GM12878 (cell line): Measurements from ENCODE around the gene ZDHHC7. TPM values are rescaled to one million over a fixed set of nuclear protein-coding genes. Genes with fewer than 3 reads are reported as not detected.
A peak's percentile ranks its signal among the peaks of the same experiment; 100 is the strongest.

Source experiments
- BMI1 ChIP-seq: fragments of 450-650 bp; IDR thresholded peaks from 2 replicates; pipeline ENCODE4 v1.6.1; 2016; ENCODE audit warnings: mild to moderate bottlenecking, moderate library complexity, borderline replicate concordance
- BRCA1 ChIP-seq: IDR thresholded peaks from 2 replicates; pipeline ENCODE4 v1.6.1; 2011; ENCODE audit warnings: low read depth, low read length, improper control_type of control experiment
- EGR1 ChIP-seq, 2 experiments: IDR thresholded peaks; 1 replicate in 1 of 2; 2 replicates in 1 of 2; pipeline ENCODE4 v1.6.1; 2011 to 2012; ENCODE audit warnings: low read depth in 2 of 2, low read length in 2 of 2, borderline replicate concordance in 1 of 2, mild to moderate bottlenecking in 1 of 2, moderate library complexity in 1 of 2
- MTA3 ChIP-seq: IDR thresholded peaks from 2 replicates; pipeline ENCODE4 v1.6.1; 2012; ENCODE audit warnings: low read length, inconsistent platforms, borderline replicate concordance
- MXI1 ChIP-seq: fragments of 150-350 bp; IDR thresholded peaks from 2 replicates; pipeline ENCODE4 v1.6.1; 2011; ENCODE audit warnings: low read depth, mild to moderate bottlenecking, inconsistent platforms, low read length, improper control_type of control experiment
- MYB ChIP-seq: fragments of 150-350 bp; IDR thresholded peaks from 2 replicates; pipeline ENCODE4 v1.6.1; 2014; ENCODE audit warnings: mild to moderate bottlenecking, low read depth, low read length, borderline replicate concordance
- NFYA ChIP-seq: IDR thresholded peaks from 2 replicates; pipeline ENCODE4 v1.6.1; 2011; ENCODE audit warnings: low read depth, mild to moderate bottlenecking, low read length, improper control_type of control experiment, borderline replicate concordance
- NR2C2 ChIP-seq: IDR thresholded peaks from 2 replicates; pipeline ENCODE4 v1.6.1; 2011; ENCODE audit warnings: borderline replicate concordance, low read depth; ENCODE audit not compliant: control insufficient read depth, insufficient read length
- NRF1 ChIP-seq: conservative IDR thresholded peaks from 2 replicates; pipeline ENCODE4 v1.6.1; 2011; ENCODE audit warnings: mild to moderate bottlenecking, low read depth, low read length, improper control_type of control experiment
- POLR2A ChIP-seq: IDR thresholded peaks from 2 replicates; pipeline ENCODE4 v1.6.1; 2011; ENCODE audit warnings: low read depth, mild to moderate bottlenecking, low read length
- RBBP5 ChIP-seq: fragments of 200-600 bp; sonication (generic); conservative IDR thresholded peaks from 2 replicates; pipeline ENCODE4 v1.6.1; 2016
- SIN3A ChIP-seq: IDR thresholded peaks from 2 replicates; pipeline ENCODE4 v1.6.1; 2012; ENCODE audit warnings: low read depth, low read length, improper control_type of control experiment
- SMAD1 ChIP-seq: fragments of 450-650 bp; IDR thresholded peaks from 2 replicates; pipeline ENCODE4 v1.6.1; 2018; ENCODE audit warnings: mild to moderate bottlenecking, low read depth; ENCODE audit not compliant: partially characterized antibody
- SMC3 ChIP-seq: IDR thresholded peaks from 2 replicates; pipeline ENCODE4 v1.6.1; 2011; ENCODE audit warnings: low read length, improper control_type of control experiment, borderline replicate concordance
- SRF ChIP-seq, 2 experiments: IDR thresholded peaks; 2 replicates each; pipeline ENCODE4 v1.6.1; 2011; ENCODE audit warnings: low read depth in 2 of 2, low read length in 2 of 2, mild to moderate bottlenecking in 1 of 2, moderate library complexity in 1 of 2
- ZNF217 ChIP-seq: fragments of 450-650 bp; IDR thresholded peaks from 2 replicates; pipeline ENCODE4 v1.6.1; 2017; ENCODE audit warnings: antibody characterized with exemption, mild to moderate bottlenecking
- polyA plus RNA-seq, 11 experiments: library from polyadenylated mRNA; depleted of rRNA in 4 of 11; unstranded in 6 of 11; stranded (reverse) in 5 of 11; fragments of >200 nt; fragmentation: Nextera tagmentation in 4 of 11; fragmentation: Illumina TruSeq in 1 of 11; extraction: Ambion mirVana in 4 of 11; extraction: Trizol in 1 of 11; gene quantifications; 1 replicate in 1 of 11; 2 replicates in 10 of 11; pipeline versions ENCODE4 v1.2.1 to v1.2.3, GENCODE V29; 2011 to 2016; ENCODE audit warnings: inconsistent platforms in 2 of 11, missing spikeins in 2 of 11, low read depth in 1 of 11
- total RNA-seq, 4 experiments: library from RNA; depleted of rRNA in 3 of 4; stranded (reverse); fragments of >200 nt in 3 of 4; fragmentation: Illumina TruSeq in 1 of 4; extraction: Trizol in 1 of 4; gene quantifications; 2 replicates each; pipeline versions ENCODE4 v1.2.1 to v1.2.3, GENCODE V29; 2013 to 2021
- TF ChIP-seq, protein P1 (sequence below): fragments of 450-650 bp; formaldehyde crosslinking; IDR thresholded peaks from 2 replicates; pipeline ENCODE4 v1.4.0; 2020; ENCODE audit warnings: mild to moderate bottlenecking, moderate library complexity
- TF ChIP-seq, protein P2 (sequence below): fragments of 450-650 bp; IDR thresholded peaks from 2 replicates; pipeline ENCODE4 v1.6.1; 2017; ENCODE audit warnings: low read depth, mild to moderate bottlenecking, moderate library complexity
- TF ChIP-seq, protein P3 (sequence below): IDR thresholded peaks from 2 replicates; pipeline ENCODE4 v1.6.1; 2012; ENCODE audit warnings: low read length, inconsistent platforms
- TF ChIP-seq, protein P4 (sequence below): fragments of 450-650 bp; conservative IDR thresholded peaks from 2 replicates; pipeline ENCODE4 v1.6.1; 2017; ENCODE audit warnings: mild to moderate bottlenecking, moderate library complexity

ZDHHC7 gene
- total and polyA plus RNA-seq, 10 of the 15 experiments (the other 5 are each of a cell fraction or from before 2014, with no cell fraction given) = 0.87 to 26.0 (median 20.0) TPM

DNA sequence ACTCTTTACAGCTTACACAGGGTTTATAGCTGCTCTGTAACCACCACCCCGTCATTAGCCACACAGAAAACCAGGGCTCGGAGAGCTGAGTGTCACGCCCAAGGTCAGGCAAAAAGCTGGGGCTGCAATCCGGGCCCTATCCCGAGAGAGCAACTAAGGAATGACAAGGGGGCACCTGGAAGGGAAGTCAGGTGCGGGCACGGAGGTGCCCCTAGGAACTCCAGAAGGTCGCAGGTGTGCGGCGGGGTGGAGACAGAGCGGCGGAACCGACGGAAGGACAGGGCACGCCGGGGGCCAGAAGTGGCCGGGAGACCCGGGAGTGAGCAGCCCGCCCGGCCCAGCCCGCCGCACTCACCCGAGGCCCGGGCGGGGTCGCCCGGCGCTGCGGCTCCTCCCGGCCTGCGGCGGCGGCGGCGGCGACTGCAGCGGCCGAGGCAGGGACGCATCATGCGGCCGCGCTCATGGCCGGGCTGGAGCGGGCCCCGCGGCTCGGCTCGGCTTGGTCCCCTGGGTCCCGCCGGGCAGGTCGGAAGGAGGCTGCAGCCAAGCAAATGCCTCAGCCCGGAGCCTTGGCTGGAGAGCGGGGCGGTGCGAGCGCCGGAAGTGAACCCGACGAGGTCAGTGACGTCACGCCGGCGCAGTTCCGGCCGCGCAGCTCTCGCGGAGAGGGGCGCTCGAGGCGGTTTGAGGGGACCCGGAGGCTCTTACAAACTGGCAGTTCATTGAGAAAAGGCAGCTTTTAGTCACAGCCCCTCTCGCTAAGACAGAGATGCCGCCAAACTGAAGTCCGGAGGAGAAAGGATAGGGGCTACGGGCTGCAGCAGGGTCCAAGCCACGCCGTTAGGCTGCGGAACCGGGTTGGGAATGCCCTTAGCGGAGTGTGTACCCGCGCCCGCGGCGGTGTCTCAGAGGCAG, at the start of gene ZDHHC7 (continued):
- TF ChIP-seq, protein P1, sequence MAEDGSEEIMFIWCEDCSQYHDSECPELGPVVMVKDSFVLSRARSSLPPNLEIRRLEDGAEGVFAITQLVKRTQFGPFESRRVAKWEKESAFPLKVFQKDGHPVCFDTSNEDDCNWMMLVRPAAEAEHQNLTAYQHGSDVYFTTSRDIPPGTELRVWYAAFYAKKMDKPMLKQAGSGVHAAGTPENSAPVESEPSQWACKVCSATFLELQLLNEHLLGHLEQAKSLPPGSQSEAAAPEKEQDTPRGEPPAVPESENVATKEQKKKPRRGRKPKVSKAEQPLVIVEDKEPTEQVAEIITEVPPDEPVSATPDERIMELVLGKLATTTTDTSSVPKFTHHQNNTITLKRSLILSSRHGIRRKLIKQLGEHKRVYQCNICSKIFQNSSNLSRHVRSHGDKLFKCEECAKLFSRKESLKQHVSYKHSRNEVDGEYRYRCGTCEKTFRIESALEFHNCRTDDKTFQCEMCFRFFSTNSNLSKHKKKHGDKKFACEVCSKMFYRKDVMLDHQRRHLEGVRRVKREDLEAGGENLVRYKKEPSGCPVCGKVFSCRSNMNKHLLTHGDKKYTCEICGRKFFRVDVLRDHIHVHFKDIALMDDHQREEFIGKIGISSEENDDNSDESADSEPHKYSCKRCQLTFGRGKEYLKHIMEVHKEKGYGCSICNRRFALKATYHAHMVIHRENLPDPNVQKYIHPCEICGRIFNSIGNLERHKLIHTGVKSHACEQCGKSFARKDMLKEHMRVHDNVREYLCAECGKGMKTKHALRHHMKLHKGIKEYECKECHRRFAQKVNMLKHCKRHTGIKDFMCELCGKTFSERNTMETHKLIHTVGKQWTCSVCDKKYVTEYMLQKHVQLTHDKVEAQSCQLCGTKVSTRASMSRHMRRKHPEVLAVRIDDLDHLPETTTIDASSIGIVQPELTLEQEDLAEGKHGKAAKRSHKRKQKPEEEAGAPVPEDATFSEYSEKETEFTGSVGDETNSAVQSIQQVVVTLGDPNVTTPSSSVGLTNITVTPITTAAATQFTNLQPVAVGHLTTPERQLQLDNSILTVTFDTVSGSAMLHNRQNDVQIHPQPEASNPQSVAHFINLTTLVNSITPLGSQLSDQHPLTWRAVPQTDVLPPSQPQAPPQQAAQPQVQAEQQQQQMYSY (CRISPR knock-in tag) = no peak
- TF ChIP-seq NR2C2 (no peak), SMC3 (no peak), BMI1 (no peak), EGR1 (IDR thresholded peaks at IDR 0.05; ENCODE audit: borderline replicate concordance in 1 of 2, low read depth in 2 of 2, low read length in 2 of 2) (peak in 1 of 2 experiments; percentile 7; a peak in 1 of 3 replicates), POLR2A (peak; percentile 94), SMAD1 (no peak), MYB (no peak), BRCA1 (peak; percentile 50; the same call in 1 of the 2 replicates), NRF1 (no peak), MTA3 (no peak), SRF (IDR thresholded peaks at IDR 0.05; ENCODE audit: low read depth in 2 of 2, low read length in 2 of 2) (no peak), NFYA (no peak), MXI1 (peak; percentile 71; the same call in 1 of the 2 replicates), SIN3A (no peak), RBBP5 (no peak), ZNF217 (peak; percentile 71; the same call in 1 of the 2 replicates)
- TF ChIP-seq, protein P2, sequence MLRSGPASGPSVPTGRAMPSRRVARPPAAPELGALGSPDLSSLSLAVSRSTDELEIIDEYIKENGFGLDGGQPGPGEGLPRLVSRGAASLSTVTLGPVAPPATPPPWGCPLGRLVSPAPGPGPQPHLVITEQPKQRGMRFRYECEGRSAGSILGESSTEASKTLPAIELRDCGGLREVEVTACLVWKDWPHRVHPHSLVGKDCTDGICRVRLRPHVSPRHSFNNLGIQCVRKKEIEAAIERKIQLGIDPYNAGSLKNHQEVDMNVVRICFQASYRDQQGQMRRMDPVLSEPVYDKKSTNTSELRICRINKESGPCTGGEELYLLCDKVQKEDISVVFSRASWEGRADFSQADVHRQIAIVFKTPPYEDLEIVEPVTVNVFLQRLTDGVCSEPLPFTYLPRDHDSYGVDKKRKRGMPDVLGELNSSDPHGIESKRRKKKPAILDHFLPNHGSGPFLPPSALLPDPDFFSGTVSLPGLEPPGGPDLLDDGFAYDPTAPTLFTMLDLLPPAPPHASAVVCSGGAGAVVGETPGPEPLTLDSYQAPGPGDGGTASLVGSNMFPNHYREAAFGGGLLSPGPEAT = peak; percentile 66; the same call in 1 of the 2 replicates
- TF ChIP-seq, protein P3, sequence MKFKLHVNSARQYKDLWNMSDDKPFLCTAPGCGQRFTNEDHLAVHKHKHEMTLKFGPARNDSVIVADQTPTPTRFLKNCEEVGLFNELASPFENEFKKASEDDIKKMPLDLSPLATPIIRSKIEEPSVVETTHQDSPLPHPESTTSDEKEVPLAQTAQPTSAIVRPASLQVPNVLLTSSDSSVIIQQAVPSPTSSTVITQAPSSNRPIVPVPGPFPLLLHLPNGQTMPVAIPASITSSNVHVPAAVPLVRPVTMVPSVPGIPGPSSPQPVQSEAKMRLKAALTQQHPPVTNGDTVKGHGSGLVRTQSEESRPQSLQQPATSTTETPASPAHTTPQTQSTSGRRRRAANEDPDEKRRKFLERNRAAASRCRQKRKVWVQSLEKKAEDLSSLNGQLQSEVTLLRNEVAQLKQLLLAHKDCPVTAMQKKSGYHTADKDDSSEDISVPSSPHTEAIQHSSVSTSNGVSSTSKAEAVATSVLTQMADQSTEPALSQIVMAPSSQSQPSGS = no peak
- TF ChIP-seq, protein P4, sequence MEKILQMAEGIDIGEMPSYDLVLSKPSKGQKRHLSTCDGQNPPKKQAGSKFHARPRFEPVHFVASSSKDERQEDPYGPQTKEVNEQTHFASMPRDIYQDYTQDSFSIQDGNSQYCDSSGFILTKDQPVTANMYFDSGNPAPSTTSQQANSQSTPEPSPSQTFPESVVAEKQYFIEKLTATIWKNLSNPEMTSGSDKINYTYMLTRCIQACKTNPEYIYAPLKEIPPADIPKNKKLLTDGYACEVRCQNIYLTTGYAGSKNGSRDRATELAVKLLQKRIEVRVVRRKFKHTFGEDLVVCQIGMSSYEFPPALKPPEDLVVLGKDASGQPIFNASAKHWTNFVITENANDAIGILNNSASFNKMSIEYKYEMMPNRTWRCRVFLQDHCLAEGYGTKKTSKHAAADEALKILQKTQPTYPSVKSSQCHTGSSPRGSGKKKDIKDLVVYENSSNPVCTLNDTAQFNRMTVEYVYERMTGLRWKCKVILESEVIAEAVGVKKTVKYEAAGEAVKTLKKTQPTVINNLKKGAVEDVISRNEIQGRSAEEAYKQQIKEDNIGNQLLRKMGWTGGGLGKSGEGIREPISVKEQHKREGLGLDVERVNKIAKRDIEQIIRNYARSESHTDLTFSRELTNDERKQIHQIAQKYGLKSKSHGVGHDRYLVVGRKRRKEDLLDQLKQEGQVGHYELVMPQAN = 0 out of 2 replicates have a peak, but pooled peaks have one; percentile 47
